Mesenteric fat pad (tissue), 1 donor: ENCODE data around the gene TMEM223. TPM values are rescaled to one million over a fixed set of nuclear protein-coding genes. Genes with fewer than 3 reads are reported as not detected.
A peak's percentile ranks its signal among the peaks of the same experiment; 100 is the strongest.
"Not testable (repeated sequence)": the region's sequence is repeated elsewhere in the genome, so short reads cannot be mapped to it uniquely, and the experiment has no call there.

Experiments used
- DNase-seq: peaks from one replicate; pipeline ENCODE4 v3.0.0-alpha.2; 2020; ENCODE audit warnings: low spot score
- long read RNA-seq: library from polyadenylated mRNA; unstranded; transcript quantifications from one replicate; pipeline ENCODE4 v2.0.0, GENCODE V29; 2020
- total RNA-seq: library from RNA; stranded (reverse); fragmentation: NEBNext Ultra II Directional; extraction: Animal tissue kit (Norgen Biotek cat#: 25700); gene quantifications from one replicate; pipeline ENCODE4 v1.2.1, GENCODE V29; 2021
- donor health status: DM: yes; HTN: yes; CAD: no.

TMEM223 gene, protein sequence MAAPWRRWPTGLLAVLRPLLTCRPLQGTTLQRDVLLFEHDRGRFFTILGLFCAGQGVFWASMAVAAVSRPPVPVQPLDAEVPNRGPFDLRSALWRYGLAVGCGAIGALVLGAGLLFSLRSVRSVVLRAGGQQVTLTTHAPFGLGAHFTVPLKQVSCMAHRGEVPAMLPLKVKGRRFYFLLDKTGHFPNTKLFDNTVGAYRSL
- total RNA-seq: 14.7 TPM
- long read RNA-seq, transcript TMEM223-201 (2 exons, 1,288 nt): major isoform, 15 of 17 reads
- long read RNA-seq, partial matches to known transcripts: 0 of 17 reads
- long read RNA-seq, other reads (novel, unspliced or antisense): 2 of 17 reads

- DNase-seq: peak; percentile 97
Observed at GRCh38 chr11:62791501-62792201, at the start of gene TMEM223. TMEM223 (minus strand) TSS chr11:62792006; CDS start chr11:62791994, 12 bp downstream.

GRCh38 chr11:62840721-62841360, 49.0 kb upstream of the TMEM223 start:
- peak; percentile 91 for DNase-seq

DNA sequence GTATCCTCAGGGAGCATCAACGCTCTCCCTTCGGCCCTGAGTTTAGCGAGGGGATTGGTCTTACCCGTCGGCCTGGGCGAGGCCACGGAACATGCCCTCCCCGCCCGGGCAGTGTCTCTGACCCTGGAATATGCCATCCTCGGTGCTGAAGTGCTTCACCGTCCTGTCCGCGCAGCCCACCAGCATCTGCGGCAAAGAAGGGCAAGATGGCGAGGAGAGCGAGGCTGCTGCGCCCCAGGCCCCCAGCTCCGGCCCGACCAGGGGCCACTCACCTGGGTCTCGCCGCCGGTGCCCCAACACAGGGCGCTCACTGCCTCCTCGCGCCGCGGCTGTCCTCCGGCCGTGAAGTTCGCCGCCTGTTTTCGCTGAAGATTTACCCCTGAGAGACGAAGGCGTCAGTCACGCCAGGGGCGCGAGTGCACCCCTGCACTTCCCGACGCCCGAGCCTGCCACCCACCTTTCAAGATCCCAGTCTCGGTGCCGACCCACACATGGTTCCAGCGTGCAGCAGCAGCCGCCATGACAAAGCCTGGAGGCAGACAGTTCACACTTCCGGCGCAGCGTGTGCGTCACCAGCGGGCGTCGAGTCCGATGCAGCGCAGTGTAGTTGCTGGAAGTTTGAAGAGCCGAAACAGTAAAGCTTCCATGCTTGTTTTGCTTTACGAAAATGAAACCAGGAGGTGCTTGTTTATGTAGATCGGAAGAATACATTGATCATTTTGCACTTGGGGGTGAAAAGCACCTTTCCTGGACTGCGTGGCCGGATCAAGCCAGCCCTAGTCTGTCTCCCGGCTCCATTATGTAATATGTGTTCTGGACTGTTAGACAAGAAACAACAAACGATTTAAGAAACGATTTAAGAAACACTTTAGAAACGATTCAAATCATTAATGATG, 47.5 kb upstream of the TMEM223 start, which contains the start of gene WDR74:
Gene WDR74 (minus strand): TSS at position 541 of the 896 bp plus-strand sequence. CDS start 20 bp downstream, at position 521.
- DNase-seq: peak; percentile 96

- DNase-seq: no peak
Observed at GRCh38 chr11:62835336-62835735, 43.5 kb upstream of the TMEM223 start.

DNA sequence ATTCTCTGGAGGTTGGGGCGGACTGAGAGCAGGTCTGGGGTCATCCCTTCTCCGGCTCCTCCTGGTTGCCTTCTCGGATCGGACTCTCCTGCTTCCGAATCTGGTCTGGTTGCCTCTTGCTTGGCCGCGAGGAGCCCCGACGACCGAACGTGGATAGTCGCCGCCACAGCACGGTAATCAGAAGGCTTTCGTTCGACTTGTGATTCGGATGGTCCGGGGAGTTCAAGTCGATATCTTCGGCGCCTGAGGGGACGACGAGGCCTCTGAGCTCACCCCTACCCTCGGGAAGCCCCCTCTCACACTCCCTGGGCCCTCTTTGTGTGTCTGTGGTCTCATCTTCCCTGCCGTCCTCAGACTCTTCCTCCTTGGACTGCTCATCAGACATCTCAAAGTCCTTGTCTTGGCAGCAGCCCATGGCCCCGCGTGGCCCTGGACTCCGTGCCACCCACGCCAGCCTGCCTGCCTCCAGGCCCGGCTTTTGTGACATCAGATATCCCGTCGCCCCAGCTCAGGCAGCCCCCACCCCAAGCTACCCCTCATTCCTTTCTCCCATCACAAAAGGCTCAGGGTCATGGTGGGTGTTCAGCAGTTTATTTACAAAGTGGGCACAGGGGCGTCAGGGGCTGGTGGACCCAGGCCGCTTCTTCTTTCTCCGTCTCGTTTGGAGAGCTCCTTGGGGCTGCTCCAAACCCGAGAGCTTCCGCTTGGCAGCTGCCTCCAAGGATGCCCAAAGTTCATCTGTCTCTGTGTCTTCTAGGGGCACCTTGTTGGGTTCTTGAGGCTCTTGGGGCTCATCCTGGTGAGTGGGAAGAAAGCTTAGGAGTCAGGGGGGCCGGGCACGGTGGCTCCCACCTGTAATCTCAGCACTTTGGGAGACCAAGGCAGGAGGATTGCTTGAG, 40.8 kb upstream of the TMEM223 start, which contains the start of gene TEX54:
Gene TEX54 (minus strand): TSS at position 506 of the 899 bp plus-strand sequence.
- no peak for DNase-seq

DNA sequence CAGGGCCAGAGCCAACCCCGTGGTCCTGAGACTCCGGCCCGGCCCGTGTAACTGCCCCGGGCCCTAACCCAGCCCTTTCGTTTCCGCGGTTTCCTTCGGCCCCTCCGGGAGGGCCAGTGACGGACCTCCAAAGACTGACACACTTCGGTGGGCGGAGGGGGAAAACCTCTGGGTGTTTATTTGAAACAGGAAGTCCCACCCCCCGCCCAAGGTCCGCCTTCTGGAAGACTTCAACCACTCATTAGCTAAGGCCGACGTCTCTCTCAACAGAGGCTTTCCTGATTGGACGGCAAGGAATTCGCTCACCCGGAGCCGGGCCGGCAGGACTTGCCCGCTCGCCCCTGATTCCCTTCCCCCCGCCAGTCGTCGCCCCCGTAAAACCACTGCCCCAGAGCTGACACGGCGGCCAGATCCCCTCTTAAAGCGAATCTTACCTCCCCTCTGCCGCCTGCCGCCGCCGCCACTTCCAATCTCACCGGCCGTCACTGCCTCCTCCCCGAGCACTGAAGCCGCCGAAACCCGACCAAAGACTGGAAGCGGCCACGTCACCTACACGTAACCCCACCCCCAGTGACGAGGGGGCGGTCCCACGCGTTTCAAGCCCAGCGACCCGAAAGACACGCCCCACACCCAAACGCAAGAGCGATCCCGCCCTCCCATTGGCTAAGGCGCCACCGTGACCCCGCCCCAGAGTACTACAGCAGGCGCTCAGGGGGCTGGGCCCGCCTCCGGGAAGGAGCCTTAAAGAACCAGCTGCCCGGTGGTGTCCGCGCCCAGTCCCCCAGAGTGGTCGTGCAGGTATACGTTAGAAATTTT, 39.9 kb upstream of the TMEM223 start, which contains the start of gene STX5:
Gene STX5 (minus strand): TSS at position 532 of the 816 bp plus-strand sequence. CDS start 808 bp downstream, outside the sequence.
- peak; percentile 100 for DNase-seq

DNA sequence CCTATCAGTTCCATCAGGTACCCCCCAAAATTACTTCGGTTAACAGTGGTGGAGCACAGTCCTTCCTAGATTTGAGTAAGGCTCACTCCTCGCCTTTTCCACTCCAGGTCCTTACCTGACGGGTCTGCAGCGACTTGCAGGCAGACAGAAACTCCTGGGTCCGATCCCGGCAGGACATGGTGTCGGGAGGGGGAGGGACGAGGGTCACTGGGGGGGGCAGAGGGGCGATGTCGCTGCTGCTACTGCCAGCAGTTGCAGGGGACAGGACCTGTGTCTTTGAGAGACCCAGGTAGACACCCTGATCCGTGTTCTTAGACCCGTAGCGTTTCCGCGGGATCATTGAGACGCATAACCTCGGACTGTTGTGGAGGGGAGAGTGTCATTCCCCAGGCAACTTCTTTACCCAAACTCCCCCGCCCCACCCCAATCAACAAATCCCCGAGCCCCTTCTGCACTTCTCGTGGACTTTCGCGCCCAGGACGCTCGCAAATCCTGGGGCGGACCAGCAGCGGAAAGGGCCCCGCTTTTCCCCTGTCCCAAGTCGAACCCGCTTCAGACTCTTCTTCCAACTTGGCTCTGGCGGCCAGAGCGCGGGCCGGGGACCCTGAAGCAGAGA, 39.2 kb upstream of the TMEM223 start:
- DNase-seq: no peak

DNA sequence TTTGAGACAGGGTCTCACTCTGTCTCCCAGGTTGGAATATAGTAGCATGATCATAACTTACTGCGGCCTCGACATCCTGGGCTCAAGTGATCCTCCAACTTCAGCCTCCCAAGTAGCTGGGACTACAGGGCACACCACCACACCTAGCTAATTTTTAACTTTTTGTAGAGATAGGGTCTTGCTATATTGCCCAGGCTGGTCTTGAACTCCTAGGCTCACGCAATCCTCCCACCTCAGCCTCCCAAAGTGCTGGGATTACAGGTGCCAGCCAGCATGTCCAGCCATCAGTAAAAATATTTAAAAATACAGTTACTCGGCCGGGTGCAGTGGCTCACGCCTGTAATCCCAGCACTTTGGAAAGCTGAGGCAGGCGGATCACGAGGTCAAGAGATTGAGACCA, 36.3 kb upstream of the TMEM223 start:
- not testable (repeated sequence) for DNase-seq

- no peak for DNase-seq
Observed at GRCh38 chr11:62823677-62824076, 31.9 kb upstream of the TMEM223 start.

DNA sequence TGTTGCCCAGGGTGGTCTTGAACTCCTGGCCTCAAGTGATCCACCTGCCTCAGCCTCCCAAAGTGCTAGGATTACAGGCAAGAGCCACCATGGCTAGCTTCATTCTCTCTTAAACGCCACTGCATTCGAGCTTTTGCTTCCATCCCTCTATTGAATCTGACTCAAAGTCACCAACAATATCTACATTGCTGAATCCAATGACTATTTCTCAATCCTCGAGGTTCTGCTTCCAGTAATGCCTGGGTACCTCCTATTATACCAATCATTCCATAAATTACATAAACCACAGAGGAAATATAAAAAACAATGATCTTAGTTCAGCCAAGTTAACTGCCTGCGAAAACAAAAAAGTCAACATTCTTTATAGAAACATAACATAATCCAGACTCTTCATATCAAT, 25.3 kb upstream of the TMEM223 start:
- no peak for DNase-seq

GRCh38 chr11:62816557-62816956, 24.8 kb upstream of the TMEM223 start:
- no peak for DNase-seq

- no peak for DNase-seq
Observed at GRCh38 chr11:62811659-62812058, 19.9 kb upstream of the TMEM223 start.

DNA sequence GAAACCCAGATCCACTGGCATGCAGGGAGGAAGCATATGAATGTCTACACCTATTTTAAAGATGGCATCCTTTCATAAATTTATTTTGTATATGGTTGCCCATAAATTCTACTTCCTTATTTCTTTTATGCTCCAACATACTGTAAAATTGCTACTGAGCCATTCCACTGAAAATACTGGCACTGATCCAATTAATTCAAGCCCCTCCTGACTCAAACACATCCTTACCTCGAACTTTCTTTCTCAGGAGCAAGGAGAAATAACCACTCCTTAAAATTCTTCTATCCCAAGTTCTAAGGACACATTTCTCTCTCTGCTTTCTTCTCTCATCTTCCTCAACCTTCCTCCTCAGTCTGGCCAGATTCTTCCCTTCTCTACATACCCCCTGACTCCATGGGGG, 18.9 kb upstream of the TMEM223 start:
- no peak for DNase-seq

DNA sequence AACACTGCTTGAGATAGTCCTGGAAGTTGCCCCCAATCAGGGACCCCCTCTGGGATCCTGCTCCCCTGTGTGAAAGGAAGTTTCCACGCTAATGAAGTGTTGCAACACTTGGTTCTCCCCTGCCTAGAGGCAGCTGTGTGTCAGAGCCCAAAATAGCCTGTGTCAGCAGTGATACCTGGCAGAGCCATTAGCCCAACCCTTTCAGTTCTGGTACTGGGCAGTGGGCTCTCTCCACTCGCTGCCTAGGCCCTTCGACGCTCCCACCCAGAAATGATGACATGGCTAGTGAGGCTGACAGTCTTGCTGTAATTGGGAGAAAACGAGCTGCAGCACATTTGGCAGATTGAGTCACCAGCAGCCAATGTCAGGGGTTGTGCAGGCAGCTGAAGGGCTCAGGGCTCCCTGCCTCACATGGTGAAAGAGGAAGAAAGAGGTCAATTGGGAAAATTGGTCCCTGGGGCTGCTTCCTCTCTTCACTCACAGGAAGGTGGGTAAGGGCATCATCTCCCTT, 14.9 kb upstream of the TMEM223 start:
- DNase-seq: no peak

GRCh38 chr11:62805961-62806441, 14.2 kb upstream of the TMEM223 start:
- no peak for DNase-seq

- peak; percentile 99 for DNase-seq
Observed at GRCh38 chr11:62805076-62805892, 13.5 kb upstream of the TMEM223 start, which contains the start of gene NXF1. NXF1 (minus strand) TSS chr11:62805440; CDS start chr11:62805356, 84 bp downstream.
